Vagina (tissue), 2 donors: ENCODE measurements around the gene KCTD10.

Experiments
- CTCF ChIP-seq, 3 experiments: fragments of 450-650 bp in 2 of 3; fragments of 200-600 bp in 1 of 3; sonication (generic) in 1 of 3; IDR thresholded peaks; one replicate each; pipeline ENCODE4 v1.5.1; 2017 to 2019; ENCODE audit warnings: antibody characterized with exemption in 3 of 3, mild to moderate bottlenecking in 2 of 3, moderate library complexity in 2 of 3
- POLR2A ChIP-seq, 2 donors: fragments of 450-650 bp; IDR thresholded peaks; one replicate each; pipeline ENCODE4 v1.6.1; 2017; ENCODE audit warnings: antibody characterized with exemption in 2 of 2, mild to moderate bottlenecking in 2 of 2, moderate library complexity in 2 of 2
- POLR2AphosphoS5 ChIP-seq, 2 donors: sonication (generic); formaldehyde crosslinking; IDR thresholded peaks; one replicate each; pipeline ENCODE4 v1.9.0; 2017; ENCODE audit warnings: antibody characterized with exemption in 2 of 2, mild to moderate bottlenecking in 2 of 2, low read depth in 1 of 2; ENCODE audit not compliant: insufficient read depth in 1 of 2

GRCh38 chr12:109489955-109490565 lies 13.0 kb upstream of the KCTD10 start:
- no peak for TF ChIP-seq POLR2AphosphoS5 (IDR thresholded peaks at IDR 0.05; ENCODE audit: insufficient read depth in 1 of 2, low read depth in 1 of 2)
- no peak for TF ChIP-seq CTCF (IDR thresholded peaks at IDR 0.05)
- no peak for TF ChIP-seq POLR2A (IDR thresholded peaks at IDR 0.05)
